Upper lobe of left lung (tissue), 6 donors: ENCODE data around the gene ARHGAP15. TPM values are rescaled to one million over a fixed set of nuclear protein-coding genes. Genes with fewer than 3 reads are reported as not detected.

Experiments
- ATAC-seq, 2 donors: fragments of 200-7000 bp; cut with Tn5 transposase; one replicate each; pipeline ENCODE4 v1.9.1; 2022; ENCODE audit warnings: mild to moderate bottlenecking in 2 of 2, moderate library complexity in 2 of 2; ENCODE audit not compliant: low FRiP score in 2 of 2
- DNase-seq, 2 donors: peaks; one replicate each; pipeline ENCODE4 v3.0.0-alpha.2; 2019 to 2020
- H3K27ac ChIP-seq, 4 donors: fragments of 200-600 bp; sonication (generic); one replicate each; pipeline ENCODE4 v1.5.1; 2016 to 2019
- H3K27me3 ChIP-seq, 4 donors: fragments of 200-600 bp; sonication (generic); one replicate each; pipeline ENCODE4 v1.5.1; 2017 to 2019
- H3K36me3 ChIP-seq, 4 donors: fragments of 200-600 bp; sonication (generic); one replicate each; pipeline ENCODE4 v1.5.1; 2016 to 2019
- H3K4me1 ChIP-seq, 4 donors: fragments of 200-600 bp; sonication (generic); one replicate each; pipeline ENCODE4 v1.5.1; 2018 to 2019
- H3K4me3 ChIP-seq, 4 donors: fragments of 200-600 bp; sonication (generic); one replicate each; pipeline ENCODE4 v1.5.1; 2017 to 2019; ENCODE audit warnings: mild to moderate bottlenecking in 2 of 4, moderate library complexity in 1 of 4
- H3K9me3 ChIP-seq, 4 donors: fragments of 200-600 bp; sonication (generic); one replicate each; pipeline ENCODE4 v1.5.1; 2018 to 2019
- CTCF ChIP-seq, 6 experiments: fragments of 450-650 bp in 4 of 6; fragments of 200-600 bp in 2 of 6; sonication (generic) in 2 of 6; IDR thresholded peaks; one replicate each; pipeline ENCODE4 v1.5.1; 2016 to 2019; ENCODE audit warnings: antibody characterized with exemption in 6 of 6
- EP300 ChIP-seq, 4 donors: sonication (generic); formaldehyde crosslinking; IDR thresholded peaks; one replicate each; pipeline ENCODE4 v1.5.1; 2017; ENCODE audit warnings: antibody characterized with exemption in 4 of 4, control low read depth in 2 of 4
- POLR2A ChIP-seq, 4 donors: fragments of 450-650 bp; IDR thresholded peaks; one replicate each; pipeline ENCODE4 v1.5.1; 2016 to 2017; ENCODE audit warnings: antibody characterized with exemption in 4 of 4, mild to moderate bottlenecking in 2 of 4
- POLR2AphosphoS5 ChIP-seq, 2 donors: sonication (generic); formaldehyde crosslinking; IDR thresholded peaks; one replicate each; pipeline ENCODE4 v1.5.1; 2017; ENCODE audit warnings: antibody characterized with exemption in 2 of 2
- WGBS, 2 donors: methylation state at CpG; one replicate each; pipeline ENCODE4 v1.1.5; 2017 to 2018; 5-methylcytosine and 5-hydroxymethylcytosine counted together
- total RNA-seq, 6 donors: library from RNA; depleted of rRNA in 4 of 6; stranded (reverse); fragments of >200 nt in 4 of 6; gene quantifications; one replicate each; pipeline versions ENCODE4 v1.1.0 to v1.2.1, GENCODE V29; 2016 to 2021
- donor health status: DM: no; HTN: no; CAD: no; lungs with moderate emphysema.
- donor health status: DM: no; HTN: yes; CAD: no; lungs with severe emphysema.

ARHGAP15 gene
- total RNA-seq, 6 donors from 2014 or later, result 11.9 to 57.6 (median 17.5) TPM

DNA sequence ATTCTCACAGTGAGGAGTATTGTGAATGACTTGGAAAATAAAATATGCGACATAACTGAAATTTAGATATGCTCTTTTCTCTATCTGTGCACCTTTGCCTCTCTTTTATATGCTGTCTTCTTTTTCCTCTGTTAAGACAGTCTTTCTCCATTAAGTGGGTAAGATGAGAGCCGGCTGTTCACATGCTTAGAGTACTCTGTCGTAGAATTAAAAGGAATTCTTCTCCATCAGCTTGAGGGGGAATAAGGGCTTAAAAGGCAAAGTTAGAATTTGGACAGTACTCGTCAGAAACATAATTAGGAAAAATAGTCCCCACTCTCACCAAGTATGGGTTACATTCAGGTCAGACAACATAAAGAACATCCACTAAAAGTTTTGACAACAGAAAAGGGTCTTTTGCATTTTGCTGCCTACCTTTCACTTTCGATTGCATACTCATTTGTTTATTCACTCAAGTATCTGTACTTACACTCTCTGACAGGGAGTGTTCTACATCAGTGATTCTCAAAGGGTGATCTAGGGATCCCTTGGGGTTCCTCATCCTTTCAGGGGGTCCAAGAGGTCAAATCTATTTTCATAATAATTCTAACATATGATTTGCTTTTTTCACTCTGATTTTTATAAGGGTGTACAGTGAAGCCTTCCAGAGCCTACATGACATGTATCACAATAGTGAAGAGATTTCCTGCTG, 48.0 kb downstream of the ARHGAP15 start:
- no peak for DNase-seq
- H3K9me3 ChIP-seq, result peaks cover 4 to 7% (median 5%) of the 10 kb centered on the region in 4 donors
- H3K27me3 ChIP-seq, result no peaks in the 10 kb centered on the region
- no peaks in the 10 kb centered on the region for H3K36me3 ChIP-seq
- no peaks in the 10 kb centered on the region for H3K4me1 ChIP-seq
- 53 to 57% methylated on average over 5 of the region's 5 CpGs for WGBS, 2 donors
- peak overlapping the region in 3 of 4 donors; percentile 7 to 30 (median 13) for H3K4me3 ChIP-seq
- H3K27ac ChIP-seq, result peak overlapping the region; percentile 6 to 55 (median 30)
- no peak for TF ChIP-seq CTCF (IDR thresholded peaks at IDR 0.05)
- TF ChIP-seq POLR2AphosphoS5 (IDR thresholded peaks at IDR 0.05), result no peak
- TF ChIP-seq EP300 (IDR thresholded peaks at IDR 0.05), result no peak
- no peak for TF ChIP-seq POLR2A (IDR thresholded peaks at IDR 0.05)
- no peak for ATAC-seq

DNA sequence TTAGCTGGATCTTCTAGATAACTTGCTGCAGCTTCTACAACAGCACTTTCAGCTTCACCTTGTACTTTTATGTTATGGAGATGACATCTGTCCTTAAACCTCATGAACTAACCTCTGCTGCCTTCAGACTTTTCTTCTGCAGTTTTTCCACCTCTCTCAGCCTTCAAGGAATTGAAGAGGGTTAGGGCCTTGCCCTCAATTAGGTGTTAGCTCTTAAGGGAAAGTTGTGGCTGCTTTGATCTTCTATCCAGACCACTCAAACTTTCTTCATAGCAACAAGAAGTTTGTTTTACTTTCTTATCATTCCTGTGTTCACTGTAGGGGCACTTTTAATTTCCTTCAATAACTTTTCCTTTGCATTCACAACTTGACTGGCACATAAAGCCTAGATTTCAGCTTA, 52.3 kb downstream of the ARHGAP15 start:
- no peaks in the 10 kb centered on the region for H3K27me3 ChIP-seq
- peaks cover 4 to 7% (median 5%) of the 10 kb centered on the region in 4 donors for H3K9me3 ChIP-seq
- H3K36me3 ChIP-seq, result no peaks in the 10 kb centered on the region
- no peak for DNase-seq
- H3K4me3 ChIP-seq, result no peak overlapping the region
- H3K27ac ChIP-seq, result no peak overlapping the region
- H3K4me1 ChIP-seq, result no peaks in the 10 kb centered on the region
- TF ChIP-seq CTCF (IDR thresholded peaks at IDR 0.05), result no peak
- TF ChIP-seq POLR2AphosphoS5 (IDR thresholded peaks at IDR 0.05), result no peak
- no peak for ATAC-seq

- no peaks in the 10 kb centered on the region for H3K4me1 ChIP-seq
- no peaks in the 10 kb centered on the region for H3K36me3 ChIP-seq
- peaks cover 4 to 7% (median 5%) of the 10 kb centered on the region in 4 donors for H3K9me3 ChIP-seq
- DNase-seq (peak in 1 of 2 donors; percentile 22), ATAC-seq (peak in 1 of 2 donors; percentile 34)
- TF ChIP-seq EP300 (IDR thresholded peaks at IDR 0.05) (no peak), POLR2AphosphoS5 (IDR thresholded peaks at IDR 0.05) (no peak), POLR2A (IDR thresholded peaks at IDR 0.05) (no peak), CTCF (IDR thresholded peaks at IDR 0.05) (no peak)
- no peak overlapping the region for H3K4me3 ChIP-seq
- H3K27me3 ChIP-seq, result no peaks in the 10 kb centered on the region
- WGBS, 2 donors, result 54 to 92% methylated on average over 2 of the region's 2 CpGs
- no peak overlapping the region for H3K27ac ChIP-seq
Measured at GRCh38 chr2:143182649-143183048, 53.4 kb downstream of the ARHGAP15 start.

DNA sequence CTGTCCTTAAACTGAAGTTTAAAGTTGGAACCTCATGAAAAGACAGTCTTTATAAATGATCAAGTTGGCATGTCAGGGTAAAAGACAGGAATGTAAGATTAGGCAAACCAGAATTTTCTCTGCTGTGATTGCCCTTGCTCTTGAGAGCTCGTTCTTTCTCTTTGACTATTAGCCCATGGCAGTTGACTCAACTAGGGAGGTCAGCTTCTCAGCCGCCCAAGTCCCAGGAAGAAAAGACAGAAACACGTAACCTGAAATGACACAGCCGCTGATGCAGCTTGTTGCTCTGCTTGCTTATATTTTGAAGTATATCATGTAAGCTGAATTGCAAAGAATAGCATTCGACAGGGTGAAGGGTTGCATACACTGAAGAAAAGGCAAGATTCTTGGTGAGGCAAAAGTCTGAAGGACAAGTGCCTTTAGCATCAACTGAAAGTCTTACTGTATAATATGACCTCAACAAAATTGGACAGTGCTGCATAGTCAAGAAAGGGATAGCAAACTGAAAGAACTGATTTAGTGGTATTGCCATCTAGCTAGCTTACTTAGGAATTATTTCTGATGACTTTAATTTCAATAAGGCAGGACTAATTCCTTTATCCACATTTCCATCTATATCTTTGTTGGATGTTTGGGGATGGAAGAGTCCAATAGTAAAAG, 54.7 kb downstream of the ARHGAP15 start:
- H3K27ac ChIP-seq, result no peak overlapping the region
- H3K36me3 ChIP-seq, result no peaks in the 10 kb centered on the region
- no peaks in the 10 kb centered on the region for H3K4me1 ChIP-seq
- no peak overlapping the region for H3K4me3 ChIP-seq
- no peaks in the 10 kb centered on the region for H3K27me3 ChIP-seq
- peaks cover 4 to 7% (median 5%) of the 10 kb centered on the region in 4 donors for H3K9me3 ChIP-seq
- TF ChIP-seq EP300 (IDR thresholded peaks at IDR 0.05) (no peak), POLR2AphosphoS5 (IDR thresholded peaks at IDR 0.05) (no peak), POLR2A (IDR thresholded peaks at IDR 0.05) (no peak), CTCF (IDR thresholded peaks at IDR 0.05) (no peak)
- ATAC-seq (no peak), DNase-seq (no peak)
- WGBS, 2 donors, result 69 to 74% methylated on average over 5 of the region's 5 CpGs
